ENCODE data around the gene RHO. TPM values are rescaled to one million over a fixed set of nuclear protein-coding genes. Genes with fewer than 3 reads are reported as not detected.
"Not testable (repeated sequence)": the region's sequence is repeated elsewhere in the genome, so short reads cannot be mapped to it uniquely, and the experiment has no call there.

Gene RHO
- total RNA-seq, 1 experiment from 2014 or later, result not detected

- BruUV-seq (replicated peaks); H3K9ac ChIP-seq (ENCODE audit: low read length); H3K79me2 ChIP-seq (ENCODE audit: insufficient read depth, low read length); intact Hi-C loops (cut with micrococcal nuclease); H3K27me3 ChIP-seq (ENCODE audit: insufficient read depth, low read length); POLR2A ChIA-PET; H4K20me1 ChIP-seq (ENCODE audit: insufficient read depth); H2AFZ ChIP-seq (ENCODE audit: low read depth, low read length, poor library complexity, severe bottlenecking); CTCF ChIA-PET; H3K4me3 ChIP-seq (replicated peaks in 1 of 2; ENCODE audit: low read depth in 1 of 2, low read length in 2 of 2); RAD21 ChIA-PET (ENCODE audit: low non-redundant PET in 1 of 2, low total read pairs in 2 of 2, uncharacterized antibody in 2 of 2, unreplicated experiment in 2 of 2); H3K9me2 ChIP-seq (ENCODE audit: insufficient read depth); H3K9me3 ChIP-seq (ENCODE audit: control insufficient read depth in 1 of 2, insufficient read depth in 1 of 2, low read depth in 1 of 2, low read length in 2 of 2); H3K36me3 ChIP-seq (ENCODE audit: control insufficient read depth in 1 of 2, insufficient read depth in 2 of 2, low read length in 2 of 2): not testable (repeated sequence)
- TF ChIP-seq JUND (IDR thresholded peaks at IDR 0.05) (peak; percentile 43; the same call in 1 of the 2 replicates), FOSL1 (IDR thresholded peaks at IDR 0.05; ENCODE audit: low read depth) (peak; percentile 43; the same call in 1 of the 2 replicates), TCF7L2 (IDR thresholded peaks at IDR 0.05; ENCODE audit: borderline replicate concordance, extremely low read depth, insufficient read depth, insufficient read length) (peak; percentile 44)
- peaks cover 9 to 28% of the 10 kb centered on the region in 2 experiments for H3K4me1 ChIP-seq (ENCODE audit: control insufficient read depth in 1 of 2, insufficient read depth in 2 of 2, low read length in 2 of 2)
- H3K4me2 ChIP-seq (ENCODE audit: low read length), result peak overlapping the region; percentile 54
- peak overlapping the region; percentile 63 for H3K27ac ChIP-seq (ENCODE audit: low read depth, low read length)
- ATAC-seq (peak; percentile 79), DNase-seq (ENCODE audit: low read depth, low spot score) (peak; percentile 32)
These were observed 33.3 kb upstream of the RHO start for GRCh38 chr3:129495006-129495639.

- H3K9me3 ChIP-seq (ENCODE audit: control insufficient read depth in 1 of 2, insufficient read depth in 1 of 2, low read depth in 1 of 2, low read length in 2 of 2); H3K9ac ChIP-seq (ENCODE audit: low read length); H3K27ac ChIP-seq (ENCODE audit: low read depth, low read length); H3K9me2 ChIP-seq (ENCODE audit: insufficient read depth); H2AFZ ChIP-seq (ENCODE audit: low read depth, low read length, poor library complexity, severe bottlenecking); RAD21 ChIA-PET (ENCODE audit: low non-redundant PET in 1 of 2, low total read pairs in 2 of 2, uncharacterized antibody in 2 of 2, unreplicated experiment in 2 of 2); CTCF ChIA-PET; H3K79me2 ChIP-seq (ENCODE audit: insufficient read depth, low read length); H3K4me2 ChIP-seq (ENCODE audit: low read length); ATAC-seq; DNase-seq (ENCODE audit: low read depth, low spot score); H3K27me3 ChIP-seq (ENCODE audit: insufficient read depth, low read length); H3K36me3 ChIP-seq (ENCODE audit: control insufficient read depth in 1 of 2, insufficient read depth in 2 of 2, low read length in 2 of 2); H4K20me1 ChIP-seq (ENCODE audit: insufficient read depth); intact Hi-C loops (cut with micrococcal nuclease); POLR2A ChIA-PET; BruUV-seq (replicated peaks); H3K4me3 ChIP-seq (replicated peaks in 1 of 2; ENCODE audit: low read depth in 1 of 2, low read length in 2 of 2): not testable (repeated sequence)
- peaks cover 9 to 24% of the 10 kb centered on the region in 2 experiments for H3K4me1 ChIP-seq (ENCODE audit: control insufficient read depth in 1 of 2, insufficient read depth in 2 of 2, low read length in 2 of 2)
These were observed 30.6 kb upstream of the RHO start for GRCh38 chr3:129497876-129498275.

GRCh38 chr3:129498603-129499488, 29.6 kb upstream of the RHO start:
- DNase-seq (ENCODE audit: low read depth, low spot score); H3K9me3 ChIP-seq (ENCODE audit: control insufficient read depth in 1 of 2, insufficient read depth in 1 of 2, low read depth in 1 of 2, low read length in 2 of 2); POLR2A ChIA-PET; H3K27ac ChIP-seq (ENCODE audit: low read depth, low read length); H2AFZ ChIP-seq (ENCODE audit: low read depth, low read length, poor library complexity, severe bottlenecking); H3K27me3 ChIP-seq (ENCODE audit: insufficient read depth, low read length); H3K9me2 ChIP-seq (ENCODE audit: insufficient read depth); intact Hi-C loops (cut with micrococcal nuclease); CTCF ChIA-PET; RAD21 ChIA-PET (ENCODE audit: low non-redundant PET in 1 of 2, low total read pairs in 2 of 2, uncharacterized antibody in 2 of 2, unreplicated experiment in 2 of 2); H4K20me1 ChIP-seq (ENCODE audit: insufficient read depth); H3K4me2 ChIP-seq (ENCODE audit: low read length); BruUV-seq (replicated peaks); H3K36me3 ChIP-seq (ENCODE audit: control insufficient read depth in 1 of 2, insufficient read depth in 2 of 2, low read length in 2 of 2); H3K79me2 ChIP-seq (ENCODE audit: insufficient read depth, low read length); ATAC-seq; H3K4me3 ChIP-seq (replicated peaks in 1 of 2; ENCODE audit: low read depth in 1 of 2, low read length in 2 of 2); H3K9ac ChIP-seq (ENCODE audit: low read length): not testable (repeated sequence)
- H3K4me1 ChIP-seq (ENCODE audit: control insufficient read depth in 1 of 2, insufficient read depth in 2 of 2, low read length in 2 of 2), result peaks cover 9 to 24% of the 10 kb centered on the region in 2 experiments

GRCh38 chr3:129499604-129500333, 28.7 kb upstream of the RHO start:
- CTCF ChIA-PET; BruUV-seq (replicated peaks); H3K36me3 ChIP-seq (ENCODE audit: control insufficient read depth in 1 of 2, insufficient read depth in 2 of 2, low read length in 2 of 2); H3K9me3 ChIP-seq (ENCODE audit: control insufficient read depth in 1 of 2, insufficient read depth in 1 of 2, low read depth in 1 of 2, low read length in 2 of 2); H3K79me2 ChIP-seq (ENCODE audit: insufficient read depth, low read length); ATAC-seq; RAD21 ChIA-PET (ENCODE audit: low non-redundant PET in 1 of 2, low total read pairs in 2 of 2, uncharacterized antibody in 2 of 2, unreplicated experiment in 2 of 2); H2AFZ ChIP-seq (ENCODE audit: low read depth, low read length, poor library complexity, severe bottlenecking); POLR2A ChIA-PET; H4K20me1 ChIP-seq (ENCODE audit: insufficient read depth); H3K9me2 ChIP-seq (ENCODE audit: insufficient read depth); H3K27me3 ChIP-seq (ENCODE audit: insufficient read depth, low read length); H3K27ac ChIP-seq (ENCODE audit: low read depth, low read length); H3K4me3 ChIP-seq (replicated peaks in 1 of 2; ENCODE audit: low read depth in 1 of 2, low read length in 2 of 2); DNase-seq (ENCODE audit: low read depth, low spot score); H3K9ac ChIP-seq (ENCODE audit: low read length); H3K4me2 ChIP-seq (ENCODE audit: low read length); intact Hi-C loops (cut with micrococcal nuclease): not testable (repeated sequence)
- H3K4me1 ChIP-seq (ENCODE audit: control insufficient read depth in 1 of 2, insufficient read depth in 2 of 2, low read length in 2 of 2), result peaks cover 7 to 16% of the 10 kb centered on the region in 2 experiments

All from HCT116 (cell line).